Inflammatory macrophage (primary cell): Measurements from ENCODE around the gene RALGPS1.

Experiments
- DNase-seq, 2 donors: peaks; one replicate each; pipeline ENCODE4 v3.0.0-alpha.2; 2020 to 2022

Gene RALGPS1

DNA sequence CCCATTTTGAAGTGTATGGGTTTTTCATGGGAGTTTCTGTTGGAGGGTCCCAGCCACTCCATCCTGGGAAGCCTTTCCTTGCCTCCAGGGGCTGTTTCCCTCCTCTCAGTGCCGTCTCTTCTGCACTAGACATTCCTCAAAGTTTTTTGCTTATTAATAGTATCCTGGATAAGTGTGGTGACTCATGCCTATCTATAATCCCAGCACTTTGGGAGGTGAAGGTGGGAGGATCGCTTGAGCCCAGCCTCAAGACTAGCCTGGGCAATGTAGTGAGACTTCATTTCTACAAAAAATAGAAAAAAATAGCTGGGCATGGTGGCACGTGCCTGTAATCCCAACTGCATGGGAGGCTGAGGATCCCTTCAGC lies 43.1 kb downstream of the RALGPS1 start:
- DNase-seq = no peak

DNA sequence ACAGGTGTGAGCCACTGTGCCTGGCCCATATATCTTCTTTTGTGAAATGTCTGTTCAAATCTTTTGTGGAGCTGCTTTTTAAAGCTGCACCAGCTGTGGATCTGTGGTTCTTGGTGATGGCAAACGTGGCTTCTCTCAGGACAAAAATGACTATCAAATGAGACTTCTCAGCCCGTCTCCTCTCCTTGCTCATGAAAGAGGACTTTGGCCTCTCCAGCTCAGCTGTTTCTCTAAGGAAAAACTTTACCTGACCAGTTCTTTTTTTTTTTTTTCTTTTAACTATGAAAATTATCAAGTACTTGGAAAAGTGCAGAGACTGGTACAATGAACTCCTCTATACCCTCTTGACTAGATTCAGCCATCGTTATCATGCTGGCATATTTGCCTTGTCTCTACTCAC lies 44.8 kb downstream of the RALGPS1 start:
- no peak for DNase-seq

DNA sequence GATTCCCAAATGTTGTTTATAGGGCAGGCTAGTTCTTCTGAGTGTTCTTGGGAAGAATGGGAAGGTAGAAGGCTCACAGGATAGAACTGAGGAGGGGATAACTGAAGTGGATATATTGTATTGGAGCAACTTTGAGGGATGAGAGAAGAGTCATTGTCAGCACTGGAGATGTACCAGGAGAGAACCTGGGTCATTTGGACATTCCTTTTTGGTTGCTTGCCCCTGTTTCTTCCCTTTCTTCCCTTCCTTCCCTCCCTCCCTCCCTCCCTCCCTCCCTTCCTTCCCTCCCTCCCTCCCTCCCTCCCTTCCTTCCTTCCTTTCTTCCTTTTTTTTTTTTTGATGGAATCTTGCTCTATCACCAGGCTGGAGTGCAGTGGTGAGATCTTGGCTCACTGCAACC lies 45.3 kb downstream of the RALGPS1 start:
- DNase-seq = no peak

DNA sequence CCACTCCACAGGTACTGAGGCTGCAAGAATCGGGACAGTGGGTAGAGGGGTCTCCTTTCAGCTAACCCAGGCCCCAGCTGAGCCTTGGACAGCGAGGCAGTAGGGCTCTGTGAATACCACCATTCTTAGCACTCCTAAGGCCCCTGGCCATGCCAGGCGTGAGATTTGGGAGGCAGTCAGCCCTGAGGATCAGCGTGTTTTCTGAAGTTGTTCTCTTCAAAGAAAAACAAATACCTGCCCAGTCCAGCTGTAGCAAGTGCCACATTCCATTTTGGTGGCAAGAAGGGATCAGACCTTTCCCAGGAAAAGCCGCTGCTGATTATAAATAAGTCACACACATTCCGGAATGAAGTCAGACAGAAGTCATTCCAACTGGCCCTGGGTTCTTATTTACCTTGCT lies 47.8 kb downstream of the RALGPS1 start:
- no peak for DNase-seq

DNA sequence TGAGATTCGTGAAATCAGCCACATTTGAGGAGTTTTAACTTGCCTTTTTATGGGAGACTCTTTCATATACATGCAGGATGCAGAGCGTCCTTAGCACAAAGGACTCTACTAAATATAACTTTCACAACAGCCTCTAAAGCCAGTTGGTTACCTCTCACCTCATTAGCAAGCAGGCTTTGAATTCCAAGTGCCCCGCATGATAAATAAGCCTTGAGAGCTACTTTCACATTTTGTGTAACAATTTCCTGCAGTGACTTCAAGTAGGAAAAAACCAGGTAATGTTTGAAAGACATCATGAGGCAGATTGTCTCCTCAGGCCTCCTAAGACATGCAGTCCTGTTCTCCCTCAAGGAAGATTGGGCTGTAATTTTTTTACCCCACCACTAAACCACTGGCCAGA lies 50.5 kb downstream of the RALGPS1 start:
- no peak for DNase-seq

DNA sequence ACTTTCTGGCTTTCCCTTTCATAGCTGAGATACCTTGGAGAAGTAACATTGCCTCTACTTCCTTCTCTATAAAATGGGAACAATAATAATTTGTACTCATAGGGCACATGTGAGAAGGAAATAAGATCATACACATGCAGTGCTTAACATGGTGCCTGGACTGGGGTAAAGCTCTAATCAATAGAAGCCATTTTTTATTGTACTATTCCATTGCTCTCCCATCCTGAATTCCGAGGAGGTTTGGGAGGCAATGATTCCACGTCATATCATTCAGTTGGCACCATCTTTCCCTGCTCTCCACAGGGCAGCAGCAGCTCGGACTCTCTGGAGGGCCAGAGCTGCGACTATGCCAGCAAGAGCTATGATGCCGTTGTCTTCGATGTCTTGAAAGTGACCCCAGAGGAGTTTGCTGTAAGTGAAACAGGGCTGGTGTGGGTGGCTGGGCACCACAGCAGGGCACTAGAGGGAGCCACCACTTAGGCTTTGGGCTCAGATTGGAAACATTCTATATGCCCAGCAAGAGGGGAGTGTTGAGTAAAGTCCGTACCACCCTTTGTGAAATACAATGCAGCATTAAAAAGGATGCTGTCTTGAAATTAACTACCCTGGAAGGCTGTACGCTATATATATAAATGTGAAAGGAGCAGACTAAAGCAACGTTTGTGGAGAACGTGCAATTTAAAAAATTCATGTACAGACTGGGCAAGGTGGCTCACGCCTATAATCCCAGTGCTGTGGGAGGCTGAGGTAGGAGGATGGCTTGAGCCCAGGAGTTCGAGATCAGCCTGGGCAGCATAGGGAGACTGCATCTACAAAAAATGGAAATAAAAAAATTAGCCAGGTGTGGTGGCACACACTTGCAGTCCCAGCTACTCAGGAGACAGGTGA lies 51.2 kb downstream of the RALGPS1 start:
- peak; percentile 36 to 47 for DNase-seq

DNA sequence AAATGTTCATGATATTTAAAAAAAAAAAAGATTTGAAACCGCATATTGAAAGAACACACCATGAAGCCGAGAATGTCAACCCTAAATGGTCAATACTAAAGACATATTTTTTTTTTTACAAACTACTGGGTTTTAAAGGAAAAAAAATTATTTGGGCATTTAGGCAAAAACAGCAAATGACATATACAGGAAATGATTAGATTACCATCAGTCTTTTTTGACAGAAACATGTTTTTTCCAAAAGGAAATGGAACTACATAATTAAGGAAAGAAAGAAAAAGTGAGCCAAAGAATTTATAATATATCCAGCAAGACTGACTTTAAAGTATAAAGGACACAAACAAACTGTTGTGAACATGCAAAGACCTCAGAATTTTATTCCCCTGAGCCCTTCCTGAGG lies 56.7 kb downstream of the RALGPS1 start:
- DNase-seq = no peak

DNA sequence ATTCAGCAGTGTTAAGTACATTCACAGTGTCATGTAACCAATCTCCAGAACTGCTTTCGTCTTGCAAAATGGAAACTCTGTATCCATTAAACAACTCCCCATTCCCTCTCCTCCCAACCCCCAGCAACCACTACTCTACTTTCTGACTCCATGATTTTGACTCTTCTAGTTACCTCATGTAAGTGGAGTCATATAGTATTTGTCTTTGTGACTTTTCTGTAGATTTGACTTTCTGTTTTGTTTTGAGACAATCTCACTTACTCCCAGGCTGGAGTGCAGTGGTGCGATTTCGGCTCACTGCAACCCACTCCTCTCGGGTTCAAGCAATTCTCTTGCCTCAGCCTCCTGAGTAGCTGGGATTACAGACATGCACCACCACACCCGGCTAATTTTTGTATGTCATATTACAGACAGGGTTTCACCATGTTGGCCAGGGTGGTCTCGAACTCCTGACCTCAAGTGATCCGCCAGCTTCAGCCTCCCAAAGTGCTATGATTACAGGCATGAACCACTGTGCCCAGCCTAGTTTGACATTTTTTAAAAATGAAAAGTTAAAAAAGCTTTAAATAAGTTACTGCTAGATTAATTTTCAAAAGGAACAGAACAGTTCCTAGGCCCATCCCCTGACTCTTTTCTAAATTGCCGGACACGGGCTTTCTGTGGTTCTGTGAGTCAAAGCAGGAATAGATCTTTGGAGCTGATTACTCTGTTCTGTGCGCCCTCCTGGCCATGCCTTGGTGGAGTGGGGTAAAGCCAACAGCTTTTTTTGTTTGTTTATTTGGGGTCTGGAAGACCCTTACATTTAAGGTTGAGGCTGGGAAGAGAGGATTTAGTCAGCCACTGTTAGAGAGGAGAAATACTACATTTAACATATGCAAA lies 59.3 kb downstream of the RALGPS1 start:
- DNase-seq = no peak

DNA sequence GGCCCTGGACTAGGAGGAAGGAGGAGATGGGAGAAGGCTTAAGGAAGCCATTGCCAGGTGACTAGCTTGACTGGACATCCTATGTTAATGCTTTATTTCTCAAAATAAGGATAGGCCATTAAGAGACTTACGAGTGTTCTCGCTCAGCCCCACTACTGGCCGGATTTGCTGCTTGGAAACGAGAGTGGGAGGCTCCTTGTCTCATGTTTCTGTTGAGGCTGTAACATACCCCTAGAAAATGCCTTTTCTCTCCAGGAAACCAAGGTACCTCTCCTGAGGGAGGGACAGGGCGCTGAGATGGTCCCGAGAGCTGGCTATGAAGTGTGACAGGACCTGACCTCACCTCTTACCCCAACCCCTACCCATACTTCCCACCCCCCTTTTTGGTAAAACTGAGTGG lies 60.0 kb downstream of the RALGPS1 start:
- no peak for DNase-seq

DNA sequence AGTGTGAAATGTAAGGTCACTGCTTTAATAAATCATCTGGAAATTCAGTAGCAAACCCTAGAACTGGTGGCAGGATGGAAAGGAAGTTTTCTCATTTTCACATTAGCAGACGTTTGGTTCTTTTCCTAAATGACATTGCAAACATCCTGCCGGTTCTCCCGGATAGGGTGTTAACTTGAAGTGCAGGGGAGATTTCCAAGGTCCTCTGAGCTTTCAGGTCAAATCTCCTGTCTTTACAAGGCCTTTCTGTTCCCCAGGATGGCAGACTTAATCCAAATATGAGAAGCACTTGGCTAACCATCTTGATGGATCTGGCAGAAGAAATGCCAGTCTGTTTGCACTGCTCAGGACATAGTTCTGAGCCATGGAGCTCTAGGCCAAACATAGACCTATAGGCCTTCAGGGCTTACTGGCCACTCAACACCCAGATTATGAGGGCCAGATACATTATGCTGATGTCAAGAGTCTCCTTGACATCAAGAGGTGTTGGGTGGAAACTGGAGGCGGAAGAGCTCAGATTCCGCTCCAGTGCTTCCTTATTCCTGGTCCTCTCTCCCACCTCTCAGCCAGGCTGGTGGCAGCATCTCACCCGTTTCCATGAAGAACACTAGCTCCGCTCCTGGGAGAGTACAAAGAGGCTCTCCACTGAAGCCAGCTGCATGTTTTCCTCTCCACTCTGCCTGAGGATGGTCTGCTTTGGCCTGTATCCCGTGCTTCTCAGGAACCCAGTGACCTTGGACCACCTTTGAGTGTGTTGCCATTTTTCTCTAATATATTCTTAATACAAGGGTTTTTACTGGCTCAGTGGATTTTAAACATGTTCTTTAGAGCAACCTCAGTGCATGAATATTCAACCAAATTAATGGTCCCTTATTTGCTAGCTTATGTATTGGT lies 61.0 kb downstream of the RALGPS1 start:
- no peak for DNase-seq

DNA sequence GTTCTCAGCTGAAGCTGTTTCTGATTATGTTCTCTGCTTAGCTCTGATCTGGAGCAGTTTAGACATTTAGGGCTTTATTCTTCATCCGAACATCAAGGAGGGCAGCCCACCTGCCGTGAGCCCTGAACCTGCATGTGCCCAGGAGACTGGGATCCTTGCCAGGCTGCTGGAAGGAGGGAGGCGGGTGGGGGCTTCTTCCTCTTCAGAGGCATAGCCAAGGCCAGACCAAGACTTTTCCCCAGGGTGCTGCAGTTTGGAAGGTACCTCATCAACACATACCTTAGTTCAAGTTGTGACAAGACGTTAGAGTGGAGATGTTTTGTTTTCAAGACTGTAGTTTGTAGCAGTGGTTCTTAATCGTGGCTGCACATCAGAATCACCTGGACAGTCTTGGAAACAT lies 64.9 kb downstream of the RALGPS1 start:
- DNase-seq = no peak

DNA sequence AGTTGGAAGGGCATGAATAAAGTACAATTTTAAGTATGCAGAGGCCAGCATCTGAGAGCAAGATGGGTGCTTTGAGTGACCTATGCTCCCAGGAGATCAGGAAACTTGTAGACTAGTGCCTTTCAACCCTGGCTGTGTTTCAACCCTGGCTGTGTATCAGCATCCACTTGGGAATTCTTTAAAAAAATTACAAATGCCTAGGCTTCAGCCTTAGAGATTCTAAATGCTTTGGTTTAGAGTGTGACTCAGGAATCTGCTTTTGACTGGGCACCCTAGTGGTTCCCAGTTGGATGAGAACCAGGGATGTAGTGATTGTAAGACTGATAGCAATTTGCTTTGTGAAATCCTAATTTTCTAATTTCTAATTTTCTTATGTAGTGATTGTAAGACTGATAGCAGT lies 65.6 kb downstream of the RALGPS1 start:
- no peak for DNase-seq

DNA sequence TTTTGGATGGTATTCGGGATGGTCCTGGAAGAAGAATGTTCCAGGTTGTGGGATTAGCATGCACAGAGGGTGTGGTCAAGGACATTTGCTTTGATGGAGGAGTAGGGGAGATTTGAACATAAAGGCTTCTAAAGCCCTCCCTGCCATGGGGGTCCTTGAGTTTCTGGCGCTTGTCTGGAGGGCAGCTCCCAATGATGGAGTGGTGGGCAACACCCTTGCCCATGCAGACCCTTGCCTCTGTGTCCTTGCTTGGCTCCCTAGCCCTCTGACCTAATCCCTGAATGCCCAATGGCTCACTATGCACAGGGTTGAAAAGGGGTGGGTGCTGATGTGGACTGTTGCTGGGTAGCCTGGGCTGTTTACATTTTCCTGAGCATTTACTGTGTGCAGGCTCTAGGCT lies 66.6 kb downstream of the RALGPS1 start:
- DNase-seq = no peak

DNA sequence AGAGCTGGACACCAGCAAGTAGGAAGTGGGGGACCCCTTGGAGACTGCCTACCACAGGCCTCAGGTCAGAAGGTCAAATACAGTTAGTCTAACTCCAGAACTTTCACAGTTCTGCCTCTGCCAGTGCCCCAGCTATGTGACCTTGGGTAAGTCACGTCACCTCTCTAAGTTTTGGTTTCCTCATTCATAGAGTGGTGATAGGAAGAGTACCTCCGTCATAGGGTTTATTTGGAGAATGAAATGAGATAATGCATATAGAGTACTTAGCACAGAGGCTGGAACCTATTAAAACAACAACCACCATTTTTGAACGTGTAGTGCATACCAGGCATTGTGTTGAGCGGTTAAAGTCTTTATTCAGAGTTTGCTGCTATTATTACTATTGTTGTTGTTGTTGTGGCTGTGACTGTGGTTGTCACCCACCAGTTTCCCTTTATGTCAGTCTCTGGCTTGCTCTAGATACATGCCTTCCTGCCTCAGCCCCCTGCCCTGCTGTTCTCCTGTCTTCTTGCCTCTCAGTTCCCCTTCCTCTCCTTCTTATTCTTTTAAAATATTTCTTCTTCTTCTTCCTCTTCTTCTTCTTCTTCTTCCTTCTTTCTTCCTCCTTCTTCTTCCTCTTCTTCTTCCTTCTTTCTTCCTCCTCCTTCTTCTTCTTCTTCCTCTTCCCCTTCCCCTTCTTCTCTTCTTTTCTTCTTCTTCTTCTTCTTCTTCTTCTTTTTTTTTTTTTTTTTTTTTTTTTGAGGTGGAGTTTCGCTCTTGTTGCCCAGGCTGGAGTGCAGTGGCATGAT lies 67.8 kb downstream of the RALGPS1 start:
- DNase-seq = no peak

DNA sequence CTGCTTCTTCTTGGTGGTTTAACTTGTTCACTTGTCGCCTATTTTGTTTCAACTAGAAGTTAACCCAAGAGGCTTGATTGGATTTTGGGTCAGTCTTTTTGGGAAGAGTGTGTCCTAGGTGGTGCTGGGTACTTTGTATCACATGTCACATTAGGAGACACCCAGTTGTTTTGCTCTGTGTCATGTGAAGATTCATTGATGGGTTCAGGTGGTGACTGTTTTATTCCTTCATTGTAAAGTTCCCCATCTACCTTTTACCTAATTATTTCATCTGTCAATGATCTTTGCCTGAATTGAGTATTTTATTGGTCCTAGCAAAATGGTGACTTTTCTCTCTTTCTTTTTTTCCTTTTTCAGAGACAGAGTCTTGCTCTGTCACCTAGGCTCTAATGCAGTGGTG lies 69.2 kb downstream of the RALGPS1 start:
- no peak for DNase-seq

DNA sequence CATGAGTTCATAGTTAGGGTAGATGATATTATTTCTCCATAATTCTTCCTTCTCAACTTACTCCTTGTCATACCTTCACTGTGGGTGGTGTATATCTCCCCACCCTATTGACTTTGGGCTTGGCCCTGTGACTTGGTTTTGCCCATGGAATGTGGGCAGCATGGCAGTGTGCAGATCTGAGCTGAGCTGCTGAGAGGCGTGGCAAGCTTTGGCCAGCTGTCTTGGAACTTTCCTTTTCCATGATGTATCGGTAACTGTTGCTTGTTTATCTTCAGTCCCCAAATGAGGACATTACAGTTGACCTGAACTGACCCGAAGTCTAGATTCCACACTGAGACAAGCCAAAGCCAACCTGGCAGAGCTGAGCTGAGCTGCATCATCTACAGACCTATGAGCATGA lies 70.4 kb downstream of the RALGPS1 start:
- DNase-seq = no peak

DNA sequence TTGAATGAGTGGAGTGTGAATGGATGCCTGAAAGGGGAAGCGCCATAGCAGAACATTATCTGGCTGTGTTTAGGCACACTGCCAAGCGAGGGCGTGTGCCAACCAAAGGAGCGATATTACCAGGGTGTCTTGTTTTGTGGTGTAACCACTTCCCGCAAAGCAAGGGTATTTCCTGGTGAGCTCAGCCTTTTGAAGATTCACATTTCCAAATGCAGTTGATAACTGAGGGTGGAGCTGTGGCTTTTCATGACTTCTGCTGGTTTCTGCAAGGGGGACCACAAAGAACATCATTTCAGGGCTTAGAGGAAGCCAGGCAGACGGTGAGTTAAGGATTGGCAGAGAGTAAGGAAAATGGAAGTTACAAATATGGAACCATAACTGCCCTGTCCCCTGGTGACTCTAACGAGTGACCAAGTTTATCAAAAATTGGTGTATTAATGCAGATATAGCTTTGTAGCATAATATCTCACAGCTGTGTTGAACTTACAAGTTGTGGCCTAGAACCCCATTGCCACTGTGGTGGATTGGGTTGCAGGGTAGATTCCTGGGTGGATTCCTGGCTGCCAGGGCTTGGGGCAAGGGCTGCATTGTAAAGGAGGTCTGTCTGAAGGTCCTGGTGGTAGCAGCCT lies 71.4 kb downstream of the RALGPS1 start:
- DNase-seq = peak; percentile 90 to 95

DNA sequence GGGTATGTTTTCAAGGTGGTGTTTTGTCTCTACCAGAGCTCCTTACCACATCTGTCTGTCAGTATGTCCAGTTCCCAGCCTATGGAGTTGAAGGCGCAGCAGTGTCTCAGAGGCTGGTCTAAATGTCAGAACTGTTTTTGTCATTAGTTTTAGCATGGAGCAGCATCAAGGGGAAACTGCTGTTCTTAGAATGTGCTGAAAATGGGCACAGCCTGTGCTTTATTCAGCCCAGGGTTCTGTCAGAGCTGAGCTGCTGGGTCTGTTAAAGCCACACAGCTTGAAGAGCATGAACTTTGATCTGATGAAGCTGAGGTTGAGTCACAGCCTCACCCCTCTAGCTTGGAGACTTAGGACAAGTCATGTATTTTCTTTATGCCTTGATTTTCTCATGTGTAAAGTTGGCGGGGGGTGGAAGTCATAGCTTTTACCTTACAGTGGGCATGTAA lies 71.9 kb downstream of the RALGPS1 start:
- no peak for DNase-seq

DNA sequence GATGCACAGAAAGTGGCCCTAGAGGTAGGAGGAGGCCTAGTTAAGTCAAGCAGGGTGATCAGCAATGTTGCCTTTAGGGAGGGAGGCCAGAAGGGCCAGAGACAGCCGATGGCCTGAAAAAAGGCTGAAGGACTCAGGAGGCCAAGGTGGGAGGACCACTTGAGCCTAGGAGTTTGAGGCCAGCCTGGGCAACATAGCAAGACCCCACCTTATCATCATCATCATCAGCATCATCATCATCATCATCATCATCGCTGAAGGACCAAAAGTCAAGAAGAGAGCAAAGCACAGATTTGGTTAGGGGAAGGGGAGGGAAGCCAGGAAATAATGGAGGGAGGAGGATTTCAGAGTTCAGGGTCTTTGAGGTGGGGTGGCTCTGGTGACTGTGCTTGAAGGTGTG lies 74.3 kb downstream of the RALGPS1 start:
- no peak for DNase-seq

DNA sequence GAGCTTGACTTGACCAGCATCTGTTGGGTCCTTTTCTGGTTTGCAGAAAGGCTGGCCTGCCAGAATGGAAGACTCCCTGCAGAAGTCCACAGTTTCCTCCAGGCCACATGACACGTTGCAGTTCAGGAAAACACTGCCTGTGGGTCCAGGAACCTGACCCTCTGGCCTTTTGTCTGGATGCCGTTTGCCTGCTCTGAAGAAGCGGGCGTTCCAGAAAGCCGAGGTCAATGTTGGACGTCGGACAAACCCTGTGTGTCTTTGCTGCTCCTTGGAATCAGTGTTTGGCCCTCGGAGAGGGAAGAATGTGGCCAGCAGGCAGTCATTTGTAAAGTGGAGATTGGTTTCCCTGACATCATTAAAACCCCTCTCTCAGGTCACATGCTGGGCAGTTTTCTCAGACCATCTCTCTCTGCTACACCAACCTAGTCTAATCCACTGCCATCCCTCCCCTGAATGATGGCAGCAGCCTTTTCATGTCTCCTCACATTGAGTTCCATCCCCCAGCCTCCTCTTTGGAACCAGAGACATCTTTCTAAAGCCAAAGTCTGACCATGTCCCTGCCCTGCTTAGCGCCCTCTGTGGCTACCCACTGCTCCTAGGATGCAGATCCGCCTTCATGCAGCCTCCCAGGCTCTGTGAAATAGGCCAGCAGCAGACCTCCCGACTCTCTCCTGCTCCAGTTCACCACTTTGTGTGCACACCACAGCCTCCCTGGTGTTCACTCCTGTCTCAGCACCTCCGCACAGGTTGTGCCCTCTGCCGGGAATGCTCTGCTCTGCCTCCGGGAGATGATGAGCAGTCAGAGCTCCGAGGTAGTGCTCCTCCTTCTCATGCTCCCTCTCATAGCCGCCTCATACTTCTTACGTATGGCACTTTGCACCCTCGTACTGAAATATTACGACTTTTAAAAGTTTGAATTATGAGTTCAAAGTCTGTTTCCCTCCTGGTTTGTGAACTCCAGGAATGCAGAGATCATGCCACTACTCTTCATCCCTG lies 75.6 kb downstream of the RALGPS1 start:
- no peak for DNase-seq
